ENCODE measurements around the gene TNS4.

The TNS4 gene

DNA sequence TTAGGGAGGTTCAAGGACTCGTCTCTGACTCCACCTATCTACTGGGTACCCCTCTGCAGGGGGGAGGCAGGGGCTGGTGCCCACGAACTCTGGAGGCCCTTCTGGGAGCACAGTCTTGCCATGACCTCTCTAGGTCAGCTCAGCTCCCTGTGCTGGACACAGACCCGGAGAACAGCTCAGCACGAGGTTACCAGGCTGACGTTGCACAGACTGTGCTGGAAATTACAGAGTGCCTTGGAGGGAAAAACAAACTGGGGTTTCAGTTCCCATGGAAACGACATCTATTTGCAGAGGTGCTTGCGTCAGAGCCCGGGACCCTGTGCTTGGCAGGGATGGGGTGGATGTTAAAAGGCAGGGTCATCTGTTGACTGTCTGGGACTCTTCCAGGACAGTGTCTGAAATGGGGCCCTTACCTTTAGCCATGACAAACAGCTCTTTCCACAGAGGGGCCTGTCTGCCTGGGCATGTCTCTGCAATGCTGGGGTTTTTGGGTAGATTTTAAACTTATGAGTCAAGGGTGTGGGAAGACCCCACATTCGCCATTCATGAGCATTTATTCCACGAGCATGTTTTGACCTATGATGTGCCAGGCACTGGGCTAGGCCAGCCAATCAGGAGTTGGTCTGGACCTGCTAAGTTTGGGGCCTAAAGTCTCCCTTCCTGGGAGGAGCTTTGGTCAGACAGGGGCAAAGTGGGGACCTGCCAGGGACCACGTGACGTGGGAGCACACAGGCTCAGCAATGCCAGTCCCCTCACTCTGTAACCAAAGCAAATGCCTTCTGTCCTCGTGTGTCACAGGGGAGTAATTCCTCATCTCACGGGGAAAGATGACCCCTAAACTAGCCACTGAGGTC is 41.4 kb upstream of the TNS4 start:
- Histone ChIP-seq H3K79me2 (ENCODE audit: insufficient read depth, low read depth) (no peaks in the 10 kb centered on the region), H3K36me3 (ENCODE audit: insufficient read depth) (no peaks in the 10 kb centered on the region), H3K27ac (no peak overlapping the region), H2AFZ (ENCODE audit: low read depth) (no peak overlapping the region), H3K9ac (no peak overlapping the region), H3K4me2 (no peak overlapping the region), H3K27me3 (ENCODE audit: insufficient read depth, low read depth) (no peaks in the 10 kb centered on the region; the same call in 1 of the 2 replicates), H3K4me3 (IDR thresholded peaks at IDR 0.05; ENCODE audit: insufficient read depth, low read depth, low read length) (no peak overlapping the region), H3K4me1 (ENCODE audit: low read depth, poor library complexity, severe bottlenecking) (peaks cover 19% of the 10 kb centered on the region), H4K20me1 (ENCODE audit: insufficient read depth) (no peaks in the 10 kb centered on the region)
- TF ChIP-seq, protein P1, sequence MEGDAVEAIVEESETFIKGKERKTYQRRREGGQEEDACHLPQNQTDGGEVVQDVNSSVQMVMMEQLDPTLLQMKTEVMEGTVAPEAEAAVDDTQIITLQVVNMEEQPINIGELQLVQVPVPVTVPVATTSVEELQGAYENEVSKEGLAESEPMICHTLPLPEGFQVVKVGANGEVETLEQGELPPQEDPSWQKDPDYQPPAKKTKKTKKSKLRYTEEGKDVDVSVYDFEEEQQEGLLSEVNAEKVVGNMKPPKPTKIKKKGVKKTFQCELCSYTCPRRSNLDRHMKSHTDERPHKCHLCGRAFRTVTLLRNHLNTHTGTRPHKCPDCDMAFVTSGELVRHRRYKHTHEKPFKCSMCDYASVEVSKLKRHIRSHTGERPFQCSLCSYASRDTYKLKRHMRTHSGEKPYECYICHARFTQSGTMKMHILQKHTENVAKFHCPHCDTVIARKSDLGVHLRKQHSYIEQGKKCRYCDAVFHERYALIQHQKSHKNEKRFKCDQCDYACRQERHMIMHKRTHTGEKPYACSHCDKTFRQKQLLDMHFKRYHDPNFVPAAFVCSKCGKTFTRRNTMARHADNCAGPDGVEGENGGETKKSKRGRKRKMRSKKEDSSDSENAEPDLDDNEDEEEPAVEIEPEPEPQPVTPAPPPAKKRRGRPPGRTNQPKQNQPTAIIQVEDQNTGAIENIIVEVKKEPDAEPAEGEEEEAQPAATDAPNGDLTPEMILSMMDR (conservative IDR thresholded peaks at IDR 0.05; ENCODE audit: low read depth, low read length): no peak

DNA sequence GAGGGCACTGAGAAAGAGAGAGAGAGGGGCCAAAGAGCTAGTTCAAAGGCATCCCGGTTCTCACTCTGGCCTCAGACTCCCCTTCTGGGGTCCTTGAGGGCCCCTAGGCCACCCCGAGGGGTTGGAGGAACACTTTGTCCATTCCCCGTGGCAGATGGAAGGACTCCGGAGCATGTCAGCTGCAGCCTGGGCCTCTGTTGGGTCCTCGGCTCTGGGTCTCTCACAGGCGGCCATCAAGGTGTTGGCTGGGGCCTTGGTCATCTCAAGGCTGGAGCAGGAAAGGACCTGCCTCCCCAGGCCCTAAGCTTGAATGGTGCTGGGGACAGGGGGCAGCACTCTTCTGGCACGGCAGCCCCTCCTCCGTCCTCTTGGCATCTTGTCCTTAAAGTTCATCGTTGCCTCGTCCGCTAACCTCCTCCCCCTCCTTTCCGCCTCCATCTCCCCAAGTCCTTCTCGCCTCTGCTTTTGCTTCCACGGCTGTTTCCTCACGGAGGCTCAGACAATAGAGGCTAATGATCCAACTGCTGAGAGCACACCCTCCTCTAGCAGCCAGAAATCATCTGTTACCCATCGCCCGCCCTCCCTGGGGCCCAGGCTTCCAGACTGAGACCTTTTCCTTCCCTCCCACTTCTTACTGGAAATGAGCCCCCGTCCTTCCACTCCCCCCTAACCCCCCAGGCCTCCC is 40.6 kb upstream of the TNS4 start:
- no peaks in the 10 kb centered on the region; the same call in 1 of the 2 replicates for H3K27me3 ChIP-seq (ENCODE audit: insufficient read depth, low read depth)
- H3K4me1 ChIP-seq (ENCODE audit: low read depth, poor library complexity, severe bottlenecking): peaks cover 11% of the 10 kb centered on the region
- H4K20me1 ChIP-seq (ENCODE audit: insufficient read depth): no peaks in the 10 kb centered on the region
- H3K27ac ChIP-seq: no peak overlapping the region
- no peak overlapping the region for H2AFZ ChIP-seq (ENCODE audit: low read depth)
- H3K4me2 ChIP-seq: no peak overlapping the region
- H3K4me3 ChIP-seq (IDR thresholded peaks at IDR 0.05; ENCODE audit: insufficient read depth, low read depth, low read length): no peak overlapping the region
- no peaks in the 10 kb centered on the region for H3K36me3 ChIP-seq (ENCODE audit: insufficient read depth)
- H3K9ac ChIP-seq: no peak overlapping the region; the same call in 1 of the 2 replicates
- TF ChIP-seq, protein P1 (conservative IDR thresholded peaks at IDR 0.05; ENCODE audit: low read depth, low read length): no peak
- no peaks in the 10 kb centered on the region for H3K79me2 ChIP-seq (ENCODE audit: insufficient read depth, low read depth)

DNA sequence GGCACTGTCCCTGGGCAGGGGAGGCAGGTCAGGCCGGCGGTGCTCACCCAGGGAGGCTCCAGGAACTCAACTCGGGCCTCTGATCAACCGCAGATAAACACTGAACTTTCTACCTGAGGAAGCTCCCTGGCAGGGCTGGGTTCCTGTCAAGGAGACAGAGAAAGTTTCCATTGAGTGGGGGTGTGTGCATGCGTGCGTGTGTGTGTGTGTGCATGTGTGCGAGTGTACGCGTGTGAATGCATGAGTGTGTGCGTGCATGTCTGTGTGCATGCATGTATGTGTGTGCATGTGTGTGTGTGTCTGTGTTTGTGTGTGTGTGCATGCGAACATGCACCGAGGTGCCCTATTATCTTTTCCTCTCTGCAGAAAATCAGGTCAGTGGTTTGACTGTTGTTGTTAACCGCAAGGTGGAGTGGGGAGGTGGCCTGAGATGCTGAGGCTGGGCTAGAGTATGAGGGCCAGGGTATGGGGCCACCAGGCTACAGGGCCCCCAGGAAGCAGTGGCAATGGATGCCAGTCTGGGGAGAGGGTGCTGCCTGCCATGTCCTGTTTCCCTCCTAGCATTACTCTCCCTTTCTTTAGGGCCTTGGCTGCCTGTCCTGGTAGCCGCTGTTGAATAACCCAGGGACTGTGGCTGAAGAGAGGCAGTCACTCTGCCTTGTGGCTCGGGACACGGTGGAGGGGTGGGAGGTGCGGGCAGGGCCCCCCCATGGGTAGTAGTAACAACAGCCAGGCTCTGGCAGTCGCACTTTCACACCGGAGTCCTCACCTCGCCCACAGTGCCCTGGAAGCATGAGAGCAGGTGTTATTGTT is 39.8 kb upstream of the TNS4 start:
- Histone ChIP-seq H3K36me3 (ENCODE audit: insufficient read depth) (no peaks in the 10 kb centered on the region), H4K20me1 (ENCODE audit: insufficient read depth) (no peaks in the 10 kb centered on the region), H3K4me2 (no peak overlapping the region), H3K4me1 (ENCODE audit: low read depth, poor library complexity, severe bottlenecking) (peaks cover 11% of the 10 kb centered on the region), H3K79me2 (ENCODE audit: insufficient read depth, low read depth) (no peaks in the 10 kb centered on the region), H3K27me3 (ENCODE audit: insufficient read depth, low read depth) (no peaks in the 10 kb centered on the region; the same call in 1 of the 2 replicates), H3K9ac (no peak overlapping the region), H3K4me3 (IDR thresholded peaks at IDR 0.05; ENCODE audit: insufficient read depth, low read depth, low read length) (no peak overlapping the region), H2AFZ (ENCODE audit: low read depth) (no peak overlapping the region), H3K27ac (no peak overlapping the region)
- TF ChIP-seq, protein P1 (conservative IDR thresholded peaks at IDR 0.05; ENCODE audit: low read depth, low read length): no peak

DNA sequence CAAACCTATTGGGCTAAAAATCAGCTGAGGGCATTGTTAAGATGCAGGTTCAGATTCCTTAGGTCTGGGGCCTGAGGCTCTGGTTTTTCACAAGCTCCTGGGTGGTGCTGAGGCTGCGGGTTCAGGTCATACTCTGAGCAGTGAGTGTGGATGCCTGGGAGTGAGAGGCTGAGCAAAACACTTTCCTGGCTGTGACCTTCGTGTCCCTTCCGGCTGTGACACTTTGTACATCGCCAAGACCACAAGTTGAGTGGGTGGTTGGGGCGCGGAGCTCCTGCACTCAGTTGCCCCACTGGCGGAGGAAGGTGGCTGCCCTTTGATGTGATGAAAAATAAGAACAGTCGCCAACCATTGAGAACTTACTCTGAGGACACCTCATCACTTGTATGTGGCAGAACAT is 39.0 kb upstream of the TNS4 start:
- H3K27ac ChIP-seq: no peak overlapping the region
- H3K27me3 ChIP-seq (ENCODE audit: insufficient read depth, low read depth): no peaks in the 10 kb centered on the region; the same call in 1 of the 2 replicates
- H3K36me3 ChIP-seq (ENCODE audit: insufficient read depth): no peaks in the 10 kb centered on the region
- H3K9ac ChIP-seq: no peak overlapping the region
- no peak overlapping the region for H3K4me3 ChIP-seq (IDR thresholded peaks at IDR 0.05; ENCODE audit: insufficient read depth, low read depth, low read length)
- H3K4me1 ChIP-seq (ENCODE audit: low read depth, poor library complexity, severe bottlenecking): peaks cover 11% of the 10 kb centered on the region
- H3K79me2 ChIP-seq (ENCODE audit: insufficient read depth, low read depth): no peaks in the 10 kb centered on the region
- TF ChIP-seq, protein P1 (conservative IDR thresholded peaks at IDR 0.05; ENCODE audit: low read depth, low read length): no peak
- H4K20me1 ChIP-seq (ENCODE audit: insufficient read depth): no peaks in the 10 kb centered on the region
- H2AFZ ChIP-seq (ENCODE audit: low read depth): no peak overlapping the region
- no peak overlapping the region for H3K4me2 ChIP-seq
